GM12891 (cell line): ENCODE measurements around the gene CELF5.

ENCODE experiments used
- POLR2A ChIP-seq: IDR thresholded peaks from 2 replicates; pipeline ENCODE4 v1.6.1; 2011; ENCODE audit warnings: low read depth, low read length, control low read depth
- SPI1 ChIP-seq: IDR thresholded peaks from 2 replicates; pipeline ENCODE4 v1.6.1; 2011; ENCODE audit warnings: low read depth, low read length, control low read depth
- TAF1 ChIP-seq: IDR thresholded peaks from 2 replicates; pipeline ENCODE4 v1.6.1; 2011; ENCODE audit warnings: low read depth, low read length, control low read depth

DNA sequence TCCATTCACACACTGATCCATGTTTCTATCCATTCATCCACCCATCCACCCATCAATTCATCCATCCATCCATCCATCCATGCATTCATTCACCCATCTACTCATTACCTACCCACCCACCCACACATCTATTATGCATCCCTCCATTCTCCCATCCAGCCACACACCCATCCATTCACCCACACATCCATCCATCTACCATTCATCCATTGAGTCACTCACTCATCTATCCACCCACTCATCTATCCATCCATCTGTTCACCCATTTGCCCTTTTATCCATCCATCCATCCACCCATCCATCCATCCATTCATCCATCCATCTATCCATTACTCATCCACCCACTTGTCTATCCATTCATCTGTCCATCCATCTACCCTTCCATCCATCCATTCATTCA, 30.1 kb downstream of the CELF5 start:
- TF ChIP-seq TAF1 (no peak), POLR2A (no peak), SPI1 (no peak)
